SU-DHL-6 (cell line): Measurements from ENCODE around the gene RARA.

Experiments
- EZH2phosphoT487 ChIP-seq: fragments of 200-600 bp; sonication (generic), shearing (Covaris generic); conservative IDR thresholded peaks from 2 replicates; pipeline ENCODE4 v1.6.1; 2018; ENCODE audit warnings: mild to moderate bottlenecking, antibody characterized with exemption, low read length, moderate library complexity, mixed read lengths
- TF ChIP-seq, protein P1 (sequence below): fragments of 200-600 bp; sonication (generic); IDR thresholded peaks from one replicate; pipeline ENCODE4 v1.5.1; 2017; ENCODE audit warnings: antibody characterized with exemption, mild to moderate bottlenecking, low read length, moderate library complexity; ENCODE audit not compliant: insufficient read depth, poor library complexity, severe bottlenecking

DNA sequence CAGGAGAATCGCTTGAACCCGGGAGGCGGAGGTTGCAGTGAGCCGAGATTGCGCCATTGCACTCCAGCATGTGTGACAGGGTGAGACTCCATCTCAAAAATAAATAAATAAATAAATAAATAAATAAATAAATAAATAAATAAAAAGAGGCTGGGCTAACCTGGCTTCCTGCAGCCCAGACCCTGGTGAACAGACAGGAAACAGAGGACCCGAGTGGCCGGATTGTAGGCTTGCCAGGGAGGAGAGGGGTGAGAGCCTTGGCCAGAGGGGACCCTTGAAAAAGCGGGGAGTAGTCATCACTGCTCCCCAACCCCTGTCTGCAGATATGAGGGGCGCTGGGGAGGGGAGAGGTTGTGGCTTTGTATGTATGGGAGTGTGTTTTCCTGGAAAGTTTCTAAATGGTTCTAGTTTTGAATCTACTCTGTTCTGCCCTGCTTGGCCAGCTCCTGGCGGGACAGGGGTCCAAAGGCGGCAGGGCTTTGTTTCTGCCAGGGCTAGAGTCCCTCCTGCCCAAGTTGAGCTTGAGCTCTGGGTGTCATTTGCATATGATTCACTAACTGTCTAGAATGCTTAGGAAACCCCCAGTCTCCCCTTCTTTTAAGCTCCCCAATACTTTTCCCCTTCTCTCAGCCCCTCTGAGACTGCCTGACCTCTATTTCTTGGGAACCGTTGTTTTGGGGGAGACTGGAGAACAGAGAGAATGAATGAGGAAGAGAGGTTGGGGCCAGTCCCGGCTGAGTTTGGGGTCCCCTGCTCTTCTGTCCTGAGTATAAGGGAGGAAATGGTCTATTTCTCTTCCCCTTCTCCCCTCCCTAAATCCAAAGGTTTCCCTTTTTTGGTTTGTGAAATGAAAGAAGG is 16.4 kb downstream of the RARA start:
- TF ChIP-seq, protein P1, sequence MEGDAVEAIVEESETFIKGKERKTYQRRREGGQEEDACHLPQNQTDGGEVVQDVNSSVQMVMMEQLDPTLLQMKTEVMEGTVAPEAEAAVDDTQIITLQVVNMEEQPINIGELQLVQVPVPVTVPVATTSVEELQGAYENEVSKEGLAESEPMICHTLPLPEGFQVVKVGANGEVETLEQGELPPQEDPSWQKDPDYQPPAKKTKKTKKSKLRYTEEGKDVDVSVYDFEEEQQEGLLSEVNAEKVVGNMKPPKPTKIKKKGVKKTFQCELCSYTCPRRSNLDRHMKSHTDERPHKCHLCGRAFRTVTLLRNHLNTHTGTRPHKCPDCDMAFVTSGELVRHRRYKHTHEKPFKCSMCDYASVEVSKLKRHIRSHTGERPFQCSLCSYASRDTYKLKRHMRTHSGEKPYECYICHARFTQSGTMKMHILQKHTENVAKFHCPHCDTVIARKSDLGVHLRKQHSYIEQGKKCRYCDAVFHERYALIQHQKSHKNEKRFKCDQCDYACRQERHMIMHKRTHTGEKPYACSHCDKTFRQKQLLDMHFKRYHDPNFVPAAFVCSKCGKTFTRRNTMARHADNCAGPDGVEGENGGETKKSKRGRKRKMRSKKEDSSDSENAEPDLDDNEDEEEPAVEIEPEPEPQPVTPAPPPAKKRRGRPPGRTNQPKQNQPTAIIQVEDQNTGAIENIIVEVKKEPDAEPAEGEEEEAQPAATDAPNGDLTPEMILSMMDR: no peak
- TF ChIP-seq EZH2phosphoT487: no peak
